Fibroblast of pulmonary artery (primary cell): ENCODE measurements around the gene EVPLL.
A peak's percentile ranks its signal among the peaks of the same experiment; 100 is the strongest.
"Not testable (repeated sequence)": the region's sequence is repeated elsewhere in the genome, so short reads cannot be mapped to it uniquely, and the experiment has no call there.

Experiments used
- DNase-seq: peaks from one replicate; pipeline ENCODE4 v3.0.0-alpha.2; 2010; ENCODE audit warnings: low read depth
- H3K4me3 ChIP-seq: replicated peaks from 2 replicates; pipeline ENCODE4 v1.5.1; 2011; ENCODE audit warnings: low read depth, mild to moderate bottlenecking, control low read depth, low read length, moderate library complexity

Gene EVPLL

GRCh38 chr17:18403166-18403565 lies 25.6 kb downstream of the EVPLL start:
- DNase-seq: not testable (repeated sequence)

GRCh38 chr17:18403604-18404003 lies 26.0 kb downstream of the EVPLL start:
- H3K4me3 ChIP-seq, DNase-seq: not testable (repeated sequence)

More at GRCh38 chr17:18403166-18403565, 25.6 kb downstream of the EVPLL start:
- H3K4me3 ChIP-seq: not testable (repeated sequence)

- not testable (repeated sequence) for H3K4me3 ChIP-seq, DNase-seq
Observed at GRCh38 chr17:18408906-18409305, 31.3 kb downstream of the EVPLL start.

- not testable (repeated sequence) for H3K4me3 ChIP-seq, DNase-seq
Observed at GRCh38 chr17:18409321-18409720, 31.7 kb downstream of the EVPLL start.

GRCh38 chr17:18410736-18411135 lies 33.2 kb downstream of the EVPLL start:
- H3K4me3 ChIP-seq: peak overlapping the region; percentile 61
- DNase-seq: not testable (repeated sequence)

GRCh38 chr17:18411377-18411864 lies 33.8 kb downstream of the EVPLL start:
- DNase-seq: peak; percentile 51
- peak overlapping the region; percentile 61 for H3K4me3 ChIP-seq

GRCh38 chr17:18412001-18412538 lies 34.5 kb downstream of the EVPLL start:
- not testable (repeated sequence) for H3K4me3 ChIP-seq, DNase-seq

GRCh38 chr17:18421521-18421920 lies 43.9 kb downstream of the EVPLL start:
- not testable (repeated sequence) for H3K4me3 ChIP-seq, DNase-seq

GRCh38 chr17:18422464-18422863 lies 44.9 kb downstream of the EVPLL start:
- not testable (repeated sequence) for H3K4me3 ChIP-seq, DNase-seq

- DNase-seq, H3K4me3 ChIP-seq: not testable (repeated sequence)
Observed at GRCh38 chr17:18423015-18423414, 45.4 kb downstream of the EVPLL start.

- H3K4me3 ChIP-seq, DNase-seq: not testable (repeated sequence)
Observed at GRCh38 chr17:18425593-18425992, 48.0 kb downstream of the EVPLL start.

GRCh38 chr17:18426639-18427038 lies 49.1 kb downstream of the EVPLL start:
- H3K4me3 ChIP-seq, DNase-seq: not testable (repeated sequence)

- H3K4me3 ChIP-seq, DNase-seq: not testable (repeated sequence)
Observed at GRCh38 chr17:18432206-18432605, 54.6 kb downstream of the EVPLL start.
